Heart right ventricle (tissue), 16 donors: ENCODE measurements around the gene FOSL1. TPM values are rescaled to one million over a fixed set of nuclear protein-coding genes. Genes with fewer than 3 reads are reported as not detected.
A peak's percentile ranks its signal among the peaks of the same experiment; 100 is the strongest.

Experiments
- ATAC-seq, 8 donors: fragments of 200-7000 bp; cut with Tn5 transposase; one replicate each; pipeline ENCODE4 v1.9.1; 2020; ENCODE audit warnings: mild to moderate bottlenecking in 8 of 8, moderate library complexity in 8 of 8, moderate number of reproducible peaks in 1 of 8
- DNase-seq, 2 donors: peaks; one replicate each; pipeline ENCODE4 v3.0.0-alpha.2; 2020
- H3K27ac ChIP-seq, 10 donors: fragments of 200-600 bp; sonication (generic) in 2 of 10; one replicate each; pipeline versions ENCODE4 v1.5.0 to v1.8.0; 2020 to 2022; ENCODE audit warnings: mild to moderate bottlenecking in 3 of 10
- H3K27me3 ChIP-seq, 7 donors: fragments of 200-600 bp; one replicate each; pipeline ENCODE4 v1.8.0; 2021 to 2022; ENCODE audit warnings: mild to moderate bottlenecking in 2 of 7
- H3K36me3 ChIP-seq, 9 donors: fragments of 200-600 bp; sonication (generic) in 1 of 9; one replicate each; pipeline versions ENCODE4 v1.5.0 to v1.8.0; 2020 to 2022; ENCODE audit warnings: mild to moderate bottlenecking in 2 of 9
- H3K4me1 ChIP-seq, 9 donors: fragments of 200-600 bp; sonication (generic) in 1 of 9; one replicate each; pipeline versions ENCODE4 v1.5.0 to v1.8.0; 2020 to 2022; ENCODE audit warnings: mild to moderate bottlenecking in 4 of 9
- H3K4me3 ChIP-seq, 10 donors: fragments of 200-600 bp; sonication (generic) in 2 of 10; one replicate each; pipeline versions ENCODE4 v1.5.0 to v1.8.0; 2020 to 2022; ENCODE audit warnings: mild to moderate bottlenecking in 7 of 10, moderate library complexity in 2 of 10
- H3K9me3 ChIP-seq, 11 donors: fragments of 200-600 bp in 10 of 11; sonication (generic) in 2 of 11; one replicate each; pipeline versions ENCODE4 v1.5.0 to v1.8.0; 2013 to 2022; ENCODE audit warnings: mild to moderate bottlenecking in 2 of 11, control low read depth in 1 of 11, moderate library complexity in 1 of 11
- CTCF ChIP-seq, 9 donors: fragments of 200-600 bp; sonication (generic) in 2 of 9; IDR thresholded peaks; one replicate each; pipeline versions ENCODE4 v1.5.0 to v1.8.0; 2021 to 2022; ENCODE audit warnings: antibody characterized with exemption in 9 of 9, mild to moderate bottlenecking in 5 of 9, moderate library complexity in 1 of 9
- WGBS, 2 donors: extraction: QIAGEN DNeasy Blood & Tissue Kit; methylation state at CpG; one replicate each; pipeline ENCODE4 v1.1.7; 2013; ENCODE audit warnings: inconsistent platforms in 1 of 2; 5-methylcytosine and 5-hydroxymethylcytosine counted together
- intact Hi-C, 10 donors: fragments of 100-400 bp; cut with DNase I; formaldehyde crosslinking; loops; one replicate each; pipeline versions ENCODE4 v1.11.1 to v1.14.2; 2022
- polyA plus RNA-seq, 2 donors: library from polyadenylated mRNA; stranded (reverse); fragments of 200-250 nt; gene quantifications; one replicate each; pipeline ENCODE4 v1.2.3, GENCODE V29; 2013
- total RNA-seq, 10 donors: library from RNA; stranded (reverse); fragmentation: NEBNext Ultra II Directional in 3 of 10; extraction: Animal tissue kit (Norgen Biotek cat#: 25700) in 3 of 10; gene quantifications; one replicate each; pipeline versions ENCODE4 v1.2.1 to v1.2.4, GENCODE V29; 2021 to 2023
- donor health status: Arrhythmogenic right ventricular cardiomyopathy.
- donor health status: ischemic (EF 13 %, LVEDD 7.1; RV severe dilation, severe dysfunction).
- donor health status: healthy with polysubstance abuse.
- donor health status: DM: no; HTN: yes; CAD: no.
- donor health status: DM: no; HTN: no; CAD: no.
- donor health status: ischemic (EF 25% LVEDD 6.9; RV normal size, moderate dysfunction).
- donor health status: ischemic (EF 25% LVEDD 5.7; RV mildly dilated, moderate dysfunction).
- donor health status: healthy.
- donor health status: DM: yes; HTN: yes; CAD: no.
- donor health status: Ischemic cardiomyopathy.
- donor health status: ischemic (EF 35%, LVEDD 5.7; RV mildly dilated, moderate dysfunction).
- donor health status: nonischemic (EF 11% LVEDD 7.7; RV severe dilation, severe dysfunction).
- donor health status: DM: yes; HTN: yes; CAD: no.
- donor health status: PGD.
- donor health status: ischemic (EF 29% LVEDD 5.4; RV normal size, mild dysfunction).
- donor health status: nonischemic (EF 23%, LVEDD 6.1; RV moderate dilation, normal function).

Gene FOSL1
- total and polyA plus RNA-seq, 12 donors, result 0.31 to 32.8 (median 2.8) TPM; not detected in 2

- ATAC-seq (no peak), DNase-seq (no peak)
- 72 to 73% methylated on average over 7 of the region's 7 CpGs for WGBS, 2 donors
- Histone ChIP-seq H3K36me3 (peaks cover 0 to 16% (median 0%) of the 10 kb centered on the region in 9 donors), H3K27me3 (no peaks in the 10 kb centered on the region), H3K9me3 (no peaks in the 10 kb centered on the region), H3K4me3 (peak overlapping the region in 2 of 10 donors; percentile 14 to 29), H3K27ac (peak overlapping the region in 9 of 10 donors; percentile 67 to 99 (median 81)), H3K4me1 (peaks cover 44 to 71% (median 63%) of the 10 kb centered on the region in 9 donors)
- no peak for TF ChIP-seq CTCF (IDR thresholded peaks at IDR 0.05)
- intact Hi-C loops, result loop anchor here in 3 of 10 donors (5.0 kb wide), 2 partner anchors 46 to 344 kb away; partner anchors contain the start of genes SART1 (in 2 of the 3), FAM89B (in 1 of the 3) and ZNRD2 (in 1 of the 3)
Measured at GRCh38 chr11:65916391-65916790, 16.2 kb upstream of the FOSL1 start.

- peaks cover 45 to 70% (median 63%) of the 10 kb centered on the region in 9 donors for H3K4me1 ChIP-seq
- TF ChIP-seq CTCF (IDR thresholded peaks at IDR 0.05), result no peak
- H3K27me3 ChIP-seq, result no peaks in the 10 kb centered on the region
- ATAC-seq (peak in 7 of 8 donors; percentile 10 to 69 (median 43)), DNase-seq (peak; percentile 70 to 71)
- no peaks in the 10 kb centered on the region for H3K9me3 ChIP-seq
- intact Hi-C loops, result loop anchor here in 3 of 10 donors (5.0 kb wide), 2 partner anchors 46 to 344 kb away; partner anchors contain the start of genes SART1 (in 2 of the 3), FAM89B (in 1 of the 3) and ZNRD2 (in 1 of the 3)
- H3K36me3 ChIP-seq, result peaks cover 0 to 10% (median 0%) of the 10 kb centered on the region in 9 donors
- WGBS, 2 donors, result 12 to 23% methylated on average over 13 of the region's 13 CpGs
- H3K27ac ChIP-seq, result peak overlapping the region in 9 of 10 donors; percentile 67 to 99 (median 81)
- H3K4me3 ChIP-seq, result peak overlapping the region in 4 of 10 donors; percentile 13 to 29 (median 18)
Measured at GRCh38 chr11:65915821-65916251, 15.6 kb upstream of the FOSL1 start.

GRCh38 chr11:65915101-65915820 is 15.1 kb upstream of the FOSL1 start:
- Histone ChIP-seq H3K36me3 (peaks cover 0 to 10% (median 0%) of the 10 kb centered on the region in 9 donors), H3K4me3 (peak overlapping the region in 3 of 10 donors; percentile 13 to 29 (median 21)), H3K4me1 (peaks cover 40 to 64% (median 57%) of the 10 kb centered on the region in 9 donors), H3K27me3 (no peaks in the 10 kb centered on the region), H3K27ac (peak overlapping the region in 9 of 10 donors; percentile 67 to 99 (median 81)), H3K9me3 (no peaks in the 10 kb centered on the region)
- intact Hi-C loops, result loop anchor here in 3 of 10 donors (5.0 kb wide), 2 partner anchors 47 to 343 kb away; partner anchors contain the start of genes SART1 (in 2 of the 3), FAM89B (in 1 of the 3) and ZNRD2 (in 1 of the 3)
- 60 to 67% methylated on average over 10 of the region's 10 CpGs for WGBS, 2 donors
- TF ChIP-seq CTCF (IDR thresholded peaks at IDR 0.05), result no peak
- ATAC-seq, result no peak
- no peak for DNase-seq

GRCh38 chr11:65912845-65913244 is 12.7 kb upstream of the FOSL1 start:
- Histone ChIP-seq H3K27me3 (no peaks in the 10 kb centered on the region), H3K4me1 (peaks cover 34 to 55% (median 47%) of the 10 kb centered on the region in 9 donors), H3K4me3 (no peak overlapping the region), H3K36me3 (peaks cover 0 to 10% (median 0%) of the 10 kb centered on the region in 9 donors), H3K9me3 (no peaks in the 10 kb centered on the region), H3K27ac (no peak overlapping the region)
- WGBS, 2 donors, result 65 to 76% methylated on average over 4 of the region's 4 CpGs
- no peak for TF ChIP-seq CTCF (IDR thresholded peaks at IDR 0.05)
- DNase-seq (no peak), ATAC-seq (no peak)
- intact Hi-C loops, result no loop called here
